A673 (cell line): ENCODE data around the gene LRBA. TPM values are rescaled to one million over a fixed set of nuclear protein-coding genes. Genes with fewer than 3 reads are reported as not detected.

Experiments
- BruUV-seq: library from RNA; stranded (reverse); fragments of 400-500 nt; replicated peaks from 2 replicates; lab custom pipeline; 2021; lab: Mats Ljungman, UMichigan
- CTCF ChIA-PET: fragments of 300-600 bp; sonication (Branson Sonifier 250); formaldehyde crosslinking; loops from one replicate; lab custom pipeline; 2022; ENCODE audit warnings: antibody characterized with exemption; lab: Charles Lee
- POLR2A ChIA-PET: fragments of 300-600 bp; sonication (Branson Sonifier 250); formaldehyde crosslinking; loops from one replicate; lab custom pipeline; 2022; ENCODE audit warnings: antibody characterized with exemption; ENCODE audit not compliant: low non-redundant PET; lab: Charles Lee
- DNase-seq: peaks from one replicate; pipeline ENCODE4 v3.0.0-alpha.2; 2015; ENCODE audit warnings: low spot score
- H3K27ac ChIP-seq: fragments of 200-600 bp; sonication (generic); 2 replicates; pipeline ENCODE4 v1.5.1; 2016; ENCODE audit warnings: mixed run types, low read depth, mild to moderate bottlenecking, mixed read lengths, antibody characterized with exemption, low read length; ENCODE audit not compliant: poor library complexity, severe bottlenecking
- H3K27me3 ChIP-seq: fragments of 200-600 bp; sonication (generic); replicated peaks from 2 replicates; pipeline ENCODE4 v1.6.1; 2017; ENCODE audit warnings: mixed run types, low read depth, mild to moderate bottlenecking, mixed read lengths, antibody characterized with exemption, low read length; ENCODE audit not compliant: insufficient read depth, poor library complexity
- H3K36me3 ChIP-seq: fragments of 200-600 bp; sonication (generic); 2 replicates; pipeline ENCODE4 v1.6.1; 2016; ENCODE audit warnings: mixed run types, mild to moderate bottlenecking, mixed read lengths, antibody characterized with exemption, low read length; ENCODE audit not compliant: insufficient read depth, poor library complexity, severe bottlenecking
- H3K4me1 ChIP-seq: fragments of 200-600 bp; sonication (generic); 2 replicates; pipeline ENCODE4 v1.6.1; 2017; ENCODE audit warnings: mixed run types, mild to moderate bottlenecking, mixed read lengths, antibody characterized with exemption, low read length; ENCODE audit not compliant: insufficient read depth, poor library complexity, severe bottlenecking
- H3K4me3 ChIP-seq: fragments of 200-600 bp; sonication (generic); 2 replicates; pipeline ENCODE4 v1.5.1; 2016; ENCODE audit warnings: low read depth, mixed run types, mild to moderate bottlenecking, mixed read lengths, low read length; ENCODE audit not compliant: poor library complexity, severe bottlenecking
- H3K9me3 ChIP-seq: fragments of 200-600 bp; sonication (generic); 2 replicates; pipeline ENCODE4 v1.6.1; 2016; ENCODE audit warnings: mixed run types, low read depth, mild to moderate bottlenecking, mixed read lengths, antibody characterized with exemption, low read length; ENCODE audit not compliant: poor library complexity, severe bottlenecking
- EZH2 ChIP-seq: fragments of 200-600 bp; sonication (generic); IDR thresholded peaks from 2 replicates; pipeline ENCODE4 v1.6.1; 2017; ENCODE audit warnings: borderline replicate concordance, low read depth, mild to moderate bottlenecking, mixed read lengths, antibody characterized with exemption, low read length; ENCODE audit not compliant: poor library complexity, severe bottlenecking
- intact Hi-C: fragments of 100-400 bp; cut with micrococcal nuclease; formaldehyde crosslinking; loops from one replicate; pipeline ENCODE4 v1.10.0; 2022; ENCODE audit not compliant: unreplicated experiment
- total RNA-seq: library from RNA; stranded (reverse); gene quantifications from 2 replicates; pipeline ENCODE4 v1.2.3, GENCODE V29; 2021
- TF ChIP-seq, protein P1 (sequence below): fragments of 300-800, 200-600 bp; sonication (generic); conservative IDR thresholded peaks from 2 replicates; pipeline ENCODE4 v1.5.1; 2017; ENCODE audit warnings: low read depth, mild to moderate bottlenecking, antibody characterized with exemption, low read length, moderate library complexity, mixed read lengths

The LRBA gene
- total RNA-seq, 1 experiment from 2014 or later, result 35.7 TPM

- Histone ChIP-seq H3K27ac (no peak overlapping the region), H3K27me3 (no peaks in the 10 kb centered on the region), H3K36me3 (no peaks in the 10 kb centered on the region), H3K9me3 (no peaks in the 10 kb centered on the region), H3K4me1 (peaks cover under 1% of the 10 kb centered on the region), H3K4me3 (no peak overlapping the region)
- CTCF ChIA-PET, result no interaction called here
- no peak for TF ChIP-seq EZH2
- TF ChIP-seq, protein P1, sequence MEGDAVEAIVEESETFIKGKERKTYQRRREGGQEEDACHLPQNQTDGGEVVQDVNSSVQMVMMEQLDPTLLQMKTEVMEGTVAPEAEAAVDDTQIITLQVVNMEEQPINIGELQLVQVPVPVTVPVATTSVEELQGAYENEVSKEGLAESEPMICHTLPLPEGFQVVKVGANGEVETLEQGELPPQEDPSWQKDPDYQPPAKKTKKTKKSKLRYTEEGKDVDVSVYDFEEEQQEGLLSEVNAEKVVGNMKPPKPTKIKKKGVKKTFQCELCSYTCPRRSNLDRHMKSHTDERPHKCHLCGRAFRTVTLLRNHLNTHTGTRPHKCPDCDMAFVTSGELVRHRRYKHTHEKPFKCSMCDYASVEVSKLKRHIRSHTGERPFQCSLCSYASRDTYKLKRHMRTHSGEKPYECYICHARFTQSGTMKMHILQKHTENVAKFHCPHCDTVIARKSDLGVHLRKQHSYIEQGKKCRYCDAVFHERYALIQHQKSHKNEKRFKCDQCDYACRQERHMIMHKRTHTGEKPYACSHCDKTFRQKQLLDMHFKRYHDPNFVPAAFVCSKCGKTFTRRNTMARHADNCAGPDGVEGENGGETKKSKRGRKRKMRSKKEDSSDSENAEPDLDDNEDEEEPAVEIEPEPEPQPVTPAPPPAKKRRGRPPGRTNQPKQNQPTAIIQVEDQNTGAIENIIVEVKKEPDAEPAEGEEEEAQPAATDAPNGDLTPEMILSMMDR, result no peak
- intact Hi-C loops, result no loop called here
- POLR2A ChIA-PET, result no interaction called here
- no peak for DNase-seq
- BruUV-seq, result no TSS peak
These were observed 10.9 kb downstream of the LRBA start for GRCh38 chr4:151004222-151004621.

DNA sequence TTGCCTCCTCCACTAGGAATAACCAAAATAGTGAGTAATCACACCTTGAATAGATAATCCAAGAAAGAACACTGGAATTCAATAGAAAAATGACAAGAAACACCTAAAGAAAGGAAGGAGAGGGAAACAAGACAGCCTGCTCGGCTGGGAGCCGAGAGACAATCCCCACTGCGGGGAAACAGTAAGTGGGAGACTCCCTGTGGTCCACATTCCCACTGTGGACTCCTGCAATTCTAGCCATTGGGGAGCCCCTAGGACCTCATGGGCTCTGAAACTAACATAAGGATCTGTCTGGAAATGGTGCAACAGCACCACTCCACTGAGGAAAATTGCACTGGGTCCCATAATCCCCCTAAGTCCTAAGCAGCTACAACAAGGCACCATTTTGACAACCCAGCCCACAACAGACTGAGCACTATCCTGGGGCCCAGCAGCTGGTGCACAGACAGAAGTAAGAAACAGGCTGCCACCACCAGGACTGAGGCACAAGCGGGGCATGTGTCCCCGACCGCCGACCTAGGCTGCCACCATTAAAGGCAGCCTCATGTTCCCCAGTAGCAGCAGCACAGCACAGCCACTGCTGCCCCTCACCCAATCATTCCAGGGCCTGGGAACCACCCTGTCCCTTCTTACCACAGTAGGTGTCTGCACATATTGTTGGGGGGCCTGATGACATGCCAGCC lies 14.2 kb downstream of the LRBA start:
- POLR2A ChIA-PET, result interaction anchor here (0.6 kb wide), 1 partner anchor 388 kb away, joined by 4 read pairs; no protein-coding TSS in a partner anchor
- TF ChIP-seq EZH2, result no peak
- TF ChIP-seq, protein P1, result no peak
- Histone ChIP-seq H3K36me3 (no peaks in the 10 kb centered on the region), H3K27me3 (no peaks in the 10 kb centered on the region), H3K9me3 (no peaks in the 10 kb centered on the region), H3K4me3 (no peak overlapping the region), H3K27ac (no peak overlapping the region), H3K4me1 (peaks cover 6% of the 10 kb centered on the region)
- no peak for DNase-seq
- intact Hi-C loops, result no loop called here
- no TSS peak for BruUV-seq
- CTCF ChIA-PET, result no interaction called here

DNA sequence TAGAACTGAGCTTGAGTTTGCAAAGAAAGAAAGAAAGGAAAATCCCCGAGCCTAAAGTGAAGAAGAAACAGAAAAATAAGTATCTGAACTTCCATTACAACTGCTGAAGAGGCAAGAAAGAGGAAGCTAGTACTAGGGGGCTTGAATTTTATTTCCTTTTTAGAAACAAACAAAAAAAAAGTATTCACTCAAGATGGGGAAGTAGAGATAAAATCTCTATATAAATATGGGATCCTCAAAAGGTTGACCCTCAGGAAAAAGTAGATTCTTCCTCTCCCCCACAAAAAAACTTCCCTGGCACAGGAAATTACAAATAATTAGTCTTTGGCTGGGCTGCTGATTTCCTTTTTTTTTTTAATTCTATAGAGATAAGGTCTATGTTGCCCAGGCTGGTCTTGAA lies 16.0 kb downstream of the LRBA start:
- ChIA-PET POLR2A (no interaction called here), CTCF (no interaction called here)
- no peak overlapping the region for H3K27ac ChIP-seq
- TF ChIP-seq, protein P1, result no peak
- TF ChIP-seq EZH2, result no peak
- H3K27me3 ChIP-seq, result no peaks in the 10 kb centered on the region
- H3K4me3 ChIP-seq, result no peak overlapping the region
- BruUV-seq, result no TSS peak
- DNase-seq, result no peak
- H3K36me3 ChIP-seq, result no peaks in the 10 kb centered on the region
- peaks cover 6% of the 10 kb centered on the region for H3K4me1 ChIP-seq
- H3K9me3 ChIP-seq, result no peaks in the 10 kb centered on the region
- intact Hi-C loops, result no loop called here
